VCaP (cell line): ENCODE measurements around the gene FBXW7.

Experiments
- H3K27ac ChIP-seq: fragments of 450-650 bp; 2 replicates; pipeline ENCODE4 v1.5.1; 2017
- CTCF ChIP-seq: fragments of 450-650 bp; conservative IDR thresholded peaks from 2 replicates; pipeline ENCODE4 v1.5.1; 2017; ENCODE audit warnings: mild to moderate bottlenecking, moderate library complexity

FBXW7 gene

GRCh38 chr4:152364883-152365282, 171.0 kb downstream of the FBXW7 start:
- no peak overlapping the region for H3K27ac ChIP-seq
- no peak for TF ChIP-seq CTCF

DNA sequence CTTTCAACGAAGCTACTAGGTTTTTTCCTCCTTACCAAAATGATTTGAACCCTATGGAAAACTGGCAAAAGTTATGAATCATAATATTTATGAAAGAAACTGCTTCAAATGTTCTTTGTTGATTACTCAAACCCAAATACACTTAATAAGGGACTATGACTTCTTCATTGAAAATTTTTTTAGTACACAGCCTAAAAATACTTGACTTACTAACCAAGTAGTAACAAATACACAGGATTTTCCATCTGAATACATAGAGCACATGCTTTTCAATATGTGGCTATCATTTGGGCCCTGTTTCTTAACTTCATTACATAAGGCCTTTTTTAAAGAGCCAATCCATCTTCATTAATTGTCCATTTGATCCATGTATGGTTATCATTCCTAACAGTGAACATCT, 171.5 kb downstream of the FBXW7 start:
- no peak overlapping the region for H3K27ac ChIP-seq
- TF ChIP-seq CTCF: no peak

DNA sequence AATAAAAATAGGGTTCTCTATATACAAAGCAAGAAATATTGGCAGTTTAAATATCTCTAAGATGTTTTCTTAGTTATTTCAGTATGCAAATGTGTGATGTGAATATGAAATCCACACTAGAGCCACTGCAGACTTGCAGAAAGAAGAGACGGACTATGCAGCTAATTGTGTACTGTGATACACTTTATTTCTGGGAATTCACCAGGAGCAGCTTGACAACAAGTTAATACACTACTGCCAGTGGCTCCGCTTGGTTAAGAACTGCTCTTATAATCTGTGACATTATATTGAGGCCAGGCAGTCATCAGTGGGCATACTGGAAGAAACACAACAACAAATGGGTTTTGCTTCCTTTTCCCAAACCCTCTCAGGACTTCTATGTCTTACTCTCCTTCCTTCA, 172.0 kb downstream of the FBXW7 start:
- no peak for TF ChIP-seq CTCF

GRCh38 chr4:152363086-152363485, 172.8 kb downstream of the FBXW7 start:
- no peak overlapping the region for H3K27ac ChIP-seq
- TF ChIP-seq CTCF: no peak

More for the DNA sequence above, 172.0 kb downstream of the FBXW7 start:
- no peak overlapping the region for H3K27ac ChIP-seq

DNA sequence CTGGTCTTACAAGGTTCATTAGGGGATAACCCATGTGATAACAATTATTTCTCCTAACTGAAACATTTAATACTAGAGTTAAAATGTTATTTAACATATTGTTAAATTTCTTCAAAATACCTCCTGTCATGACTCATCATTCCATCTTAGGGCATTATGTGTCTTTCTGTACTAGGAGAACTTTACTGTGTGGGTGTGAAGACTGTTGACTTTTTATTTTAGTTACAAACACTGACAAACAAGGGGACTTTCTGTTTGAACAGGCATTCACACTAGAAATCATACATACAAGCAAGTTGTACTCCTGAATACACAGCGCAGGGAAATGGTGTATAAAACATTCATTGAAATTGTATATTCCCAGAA, 175.9 kb downstream of the FBXW7 start:
- no peak overlapping the region for H3K27ac ChIP-seq
- no peak for TF ChIP-seq CTCF

DNA sequence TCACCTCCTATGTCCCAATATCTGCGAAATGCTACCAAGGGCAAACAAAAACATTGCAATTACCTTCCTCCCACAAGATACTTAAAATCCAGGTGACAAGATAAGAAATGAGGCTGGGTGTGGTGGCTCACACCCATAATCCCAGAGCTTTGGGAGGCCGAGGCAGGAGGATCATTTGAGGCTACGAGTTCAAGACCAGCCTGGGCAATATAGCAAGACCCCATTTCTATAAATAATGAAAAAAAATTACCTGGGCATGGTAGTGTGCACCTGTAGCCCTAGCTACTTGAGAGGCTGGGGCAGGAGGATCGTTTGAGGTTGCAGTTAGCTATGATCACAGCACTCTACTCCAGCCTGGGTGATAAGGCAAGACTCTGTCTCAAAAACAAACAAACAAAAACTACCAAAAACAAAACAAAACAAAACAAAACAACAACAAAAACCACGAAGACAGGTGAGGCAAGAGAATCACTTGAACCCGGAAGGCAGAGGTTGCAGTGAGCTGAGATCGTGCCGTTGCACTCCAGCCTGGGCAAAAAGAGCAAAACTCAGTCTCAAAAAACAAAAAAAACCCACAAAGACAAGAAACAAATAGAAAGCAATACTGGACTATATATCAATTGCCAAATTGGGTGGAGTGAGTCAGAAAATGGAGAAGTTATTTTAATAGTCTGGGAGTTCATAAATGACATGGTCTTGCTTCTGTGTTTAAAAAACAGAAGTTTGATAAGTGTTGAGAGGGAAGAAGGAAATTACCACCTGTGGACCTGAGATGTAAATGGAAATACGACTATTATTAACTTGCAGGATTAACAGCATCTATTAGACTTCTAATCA, 176.5 kb downstream of the FBXW7 start:
- TF ChIP-seq CTCF: no peak
- no peak overlapping the region for H3K27ac ChIP-seq

DNA sequence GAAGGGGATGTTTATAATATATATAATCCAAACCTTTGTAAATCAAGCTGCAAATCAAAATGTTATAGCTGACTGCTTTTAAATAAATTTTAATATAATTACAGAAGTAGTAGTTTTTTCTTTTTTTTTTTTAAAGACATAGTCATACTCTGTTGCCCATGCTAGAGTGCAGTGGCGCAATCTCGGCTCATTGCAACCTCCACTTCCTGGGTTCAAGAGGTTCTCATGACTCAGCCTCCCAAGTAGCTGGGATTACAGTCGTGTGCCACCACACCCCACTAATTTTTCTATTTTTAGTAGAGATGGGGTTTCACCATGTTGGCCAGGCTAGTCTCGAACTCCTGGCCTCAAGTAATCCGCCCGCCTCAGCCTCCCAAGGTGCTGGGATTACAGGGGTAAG, 178.7 kb downstream of the FBXW7 start:
- no peak for TF ChIP-seq CTCF
- no peak overlapping the region for H3K27ac ChIP-seq
